Tibial artery (tissue), 4 donors: ENCODE measurements around the gene TERB1.

ENCODE experiments used
- DNase-seq, 2 donors: peaks; one replicate each; pipeline ENCODE4 v3.0.0-alpha.2; 2019
- H3K27ac ChIP-seq, 2 donors: fragments of 200-600 bp; sonication (generic) in 1 of 2; 1 replicate in 1 of 2; 2 replicates in 1 of 2; pipeline ENCODE4 v1.5.1; 2018 to 2019; ENCODE audit warnings: mild to moderate bottlenecking in 1 of 2
- H3K27me3 ChIP-seq, 2 donors: fragments of 200-600 bp; sonication (generic) in 1 of 2; one replicate each; pipeline versions ENCODE4 v1.5.1 to v1.6.0; 2016 to 2019
- H3K36me3 ChIP-seq, 3 donors: fragments of 200-600 bp; sonication (generic) in 2 of 3; one replicate each; pipeline ENCODE4 v1.5.1; 2016 to 2019; ENCODE audit warnings: mild to moderate bottlenecking in 2 of 3
- H3K4me1 ChIP-seq, 4 donors: fragments of 200-600 bp; sonication (generic) in 2 of 4; 1 replicate in 3 of 4; 2 replicates in 1 of 4; pipeline ENCODE4 v1.5.1; 2016 to 2019
- H3K4me3 ChIP-seq, 2 donors: fragments of 200-600 bp; sonication (generic) in 1 of 2; 1 replicate in 1 of 2; 2 replicates in 1 of 2; pipeline ENCODE4 v1.5.1; 2018 to 2019; ENCODE audit warnings: mild to moderate bottlenecking in 2 of 2
- H3K9me3 ChIP-seq, 3 donors: fragments of 200-600 bp; sonication (generic) in 1 of 3; one replicate each; pipeline ENCODE4 v1.5.1; 2016 to 2019
- CTCF ChIP-seq, 2 experiments: fragments of 200-600 bp in 1 of 2; fragments of 450-650 bp in 1 of 2; IDR thresholded peaks; one replicate each; pipeline ENCODE4 v1.5.1; 2017 to 2019; ENCODE audit warnings: antibody characterized with exemption in 2 of 2, mild to moderate bottlenecking in 1 of 2, moderate library complexity in 1 of 2
- intact Hi-C: fragments of 100-400 bp; cut with DNase I; formaldehyde crosslinking; loops from one replicate; pipeline ENCODE4 v1.15.0; 2023; ENCODE audit warnings: low total_unique reads

TERB1 gene

GRCh38 chr16:66728117-66728787, 73.1 kb downstream of the TERB1 start:
- Histone ChIP-seq H3K27ac (no peak overlapping the region), H3K9me3 (no peaks in the 10 kb centered on the region), H3K4me1 (peaks cover 0 to 9% (median 2%) of the 10 kb centered on the region in 4 donors), H3K4me3 (no peak overlapping the region), H3K27me3 (no peaks in the 10 kb centered on the region), H3K36me3 (peaks cover 82 to 91% (median 86%) of the 10 kb centered on the region in 3 donors)
- TF ChIP-seq CTCF (IDR thresholded peaks at IDR 0.05): peak; percentile 58 to 71
- DNase-seq: no peak
- intact Hi-C loops: loop anchor here (10.0 kb wide), 1 partner anchor 137 kb away; no protein-coding TSS in a partner anchor

- Histone ChIP-seq H3K4me1 (no peaks in the 10 kb centered on the region), H3K9me3 (no peaks in the 10 kb centered on the region), H3K4me3 (no peak overlapping the region), H3K27ac (no peak overlapping the region), H3K36me3 (peaks cover 63 to 71% (median 68%) of the 10 kb centered on the region in 3 donors), H3K27me3 (no peaks in the 10 kb centered on the region)
- intact Hi-C loops: loop anchor here (10.0 kb wide), 1 partner anchor 144 kb away; no protein-coding TSS in a partner anchor
- no peak for TF ChIP-seq CTCF (IDR thresholded peaks at IDR 0.05)
- no peak for DNase-seq
Measured at GRCh38 chr16:66720766-66721165, 80.6 kb downstream of the TERB1 start.

GRCh38 chr16:66719246-66719645, 82.1 kb downstream of the TERB1 start:
- Histone ChIP-seq H3K27ac (no peak overlapping the region), H3K4me1 (no peaks in the 10 kb centered on the region), H3K4me3 (no peak overlapping the region), H3K9me3 (no peaks in the 10 kb centered on the region), H3K27me3 (no peaks in the 10 kb centered on the region), H3K36me3 (peaks cover 48 to 55% (median 53%) of the 10 kb centered on the region in 3 donors)
- no peak for DNase-seq
- intact Hi-C loops: no loop called here
- no peak for TF ChIP-seq CTCF (IDR thresholded peaks at IDR 0.05)

- H3K4me1 ChIP-seq: peaks cover 0 to 13% (median 6%) of the 10 kb centered on the region in 4 donors
- H3K27me3 ChIP-seq: no peaks in the 10 kb centered on the region
- no peak for TF ChIP-seq CTCF (IDR thresholded peaks at IDR 0.05)
- H3K27ac ChIP-seq: no peak overlapping the region
- no peak for DNase-seq
- intact Hi-C loops: no loop called here
- H3K36me3 ChIP-seq: peaks cover 33 to 41% (median 38%) of the 10 kb centered on the region in 3 donors
- H3K9me3 ChIP-seq: no peaks in the 10 kb centered on the region
- no peak overlapping the region for H3K4me3 ChIP-seq
Measured at GRCh38 chr16:66717776-66718175, 83.6 kb downstream of the TERB1 start.

GRCh38 chr16:66717112-66717675, 84.2 kb downstream of the TERB1 start:
- H3K27me3 ChIP-seq: no peaks in the 10 kb centered on the region
- H3K4me1 ChIP-seq: peaks cover 0 to 15% (median 6%) of the 10 kb centered on the region in 4 donors
- DNase-seq: no peak
- H3K9me3 ChIP-seq: no peaks in the 10 kb centered on the region
- intact Hi-C loops: no loop called here
- peak in 1 of 2 experiments; percentile 25 for TF ChIP-seq CTCF (IDR thresholded peaks at IDR 0.05)
- no peak overlapping the region for H3K27ac ChIP-seq
- H3K36me3 ChIP-seq: peaks cover 27 to 35% (median 33%) of the 10 kb centered on the region in 3 donors
- H3K4me3 ChIP-seq: no peak overlapping the region
